ENCODE results near the gene RTKN2.

RTKN2 gene

DNA sequence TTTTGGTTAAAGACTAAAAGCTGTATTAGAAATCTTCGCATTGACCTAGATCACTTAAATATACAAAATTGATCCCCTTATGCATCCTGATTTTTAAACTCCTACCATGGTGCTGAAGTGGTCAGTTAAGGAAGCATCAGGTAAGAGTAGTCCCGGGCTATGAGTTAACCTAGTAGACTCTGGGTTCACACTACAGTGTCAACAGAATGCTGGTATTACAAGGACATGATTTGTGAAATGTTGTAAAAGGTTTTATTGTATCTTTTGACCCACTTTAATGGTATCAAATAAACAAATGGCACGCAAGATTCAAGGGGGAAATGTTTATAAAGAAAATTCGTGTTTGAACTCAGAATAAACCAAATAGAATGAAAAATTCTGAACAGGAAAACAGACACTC lies 36.8 kb downstream of the RTKN2 start:
- in situ Hi-C loops (cut with MboI; ENCODE audit: low pct_unique_long_range_greater_than_20kb, low sequenced_read_pairs), result no loop called here
- no peak for DNase-seq

DNA sequence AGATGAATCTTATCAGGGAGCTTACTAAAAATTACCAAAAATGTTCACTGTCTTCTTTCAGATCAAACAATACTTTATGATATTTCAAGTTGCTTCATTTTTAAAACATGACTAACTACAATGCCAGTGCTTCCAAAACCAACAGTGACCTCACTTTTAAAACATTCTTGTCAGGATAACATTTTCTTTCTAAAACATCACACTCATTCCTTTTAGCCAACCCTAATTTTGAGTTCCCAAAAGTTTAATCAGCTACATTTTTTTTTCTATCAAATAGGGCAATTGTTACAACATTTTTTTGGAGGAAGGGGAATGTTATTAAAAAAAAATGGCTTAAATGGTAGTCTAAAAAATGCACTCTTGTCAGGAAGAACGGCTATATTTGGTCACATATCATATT lies 37.3 kb downstream of the RTKN2 start:
- in situ Hi-C loops (cut with MboI; ENCODE audit: low pct_unique_long_range_greater_than_20kb, low sequenced_read_pairs), result no loop called here
- DNase-seq, result no peak

DNA sequence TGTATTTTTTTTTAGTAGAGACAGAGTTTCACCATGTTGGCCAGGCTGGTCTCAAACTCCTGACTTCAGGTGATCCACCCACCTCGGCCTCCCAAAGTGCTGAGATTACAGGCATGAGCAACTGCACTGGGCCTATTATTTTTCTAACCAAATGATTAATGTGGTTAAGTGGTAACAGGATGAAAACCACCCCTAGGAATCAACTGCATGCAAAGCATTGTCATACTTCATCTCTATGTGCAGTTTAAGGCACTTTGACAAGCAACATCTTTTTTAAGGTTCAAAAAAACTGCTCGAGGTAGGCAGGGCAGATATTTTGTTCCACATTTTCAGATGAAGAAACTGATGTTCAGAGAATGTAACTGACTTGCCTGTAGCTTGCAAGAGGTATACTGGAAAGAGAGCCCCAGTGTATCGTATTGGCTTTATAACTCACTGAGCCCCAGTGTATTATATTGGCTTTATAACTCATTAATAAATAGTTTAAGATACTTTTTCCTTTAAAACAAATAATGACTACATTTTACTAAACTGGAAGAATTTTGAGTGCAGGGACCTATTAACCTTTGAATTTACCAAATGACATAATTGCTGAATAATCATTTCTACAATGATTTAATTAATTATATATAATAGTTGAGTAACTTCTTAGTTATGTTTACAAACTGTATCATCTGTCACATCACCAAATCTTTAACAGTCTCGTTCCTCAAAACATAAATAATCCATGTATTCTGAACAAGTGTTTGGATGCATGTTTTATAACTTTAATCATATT lies 38.1 kb downstream of the RTKN2 start:
- in situ Hi-C loops (cut with MboI; ENCODE audit: low pct_unique_long_range_greater_than_20kb, low sequenced_read_pairs), result no loop called here
- no peak for DNase-seq

DNA sequence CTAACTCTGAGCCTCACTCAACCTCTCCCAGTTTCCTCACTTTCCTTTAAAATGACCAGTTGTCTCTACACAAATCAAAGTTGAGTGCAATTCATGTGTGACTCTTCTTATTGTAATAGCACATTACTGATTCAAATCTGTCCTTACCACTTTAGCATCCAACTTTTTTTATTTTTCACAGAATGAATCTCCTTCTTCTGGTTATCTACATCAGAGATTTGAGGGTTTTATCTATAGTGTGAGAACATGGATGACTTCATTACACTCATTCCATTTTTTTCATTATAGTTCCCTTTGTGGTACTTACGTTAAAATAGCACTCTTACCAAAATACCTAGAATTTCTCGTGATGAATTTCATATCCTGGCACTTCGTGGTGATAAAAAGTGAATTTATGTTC lies 43.3 kb downstream of the RTKN2 start:
- in situ Hi-C loops (cut with MboI; ENCODE audit: low pct_unique_long_range_greater_than_20kb, low sequenced_read_pairs), result no loop called here
- DNase-seq, result no peak

DNA sequence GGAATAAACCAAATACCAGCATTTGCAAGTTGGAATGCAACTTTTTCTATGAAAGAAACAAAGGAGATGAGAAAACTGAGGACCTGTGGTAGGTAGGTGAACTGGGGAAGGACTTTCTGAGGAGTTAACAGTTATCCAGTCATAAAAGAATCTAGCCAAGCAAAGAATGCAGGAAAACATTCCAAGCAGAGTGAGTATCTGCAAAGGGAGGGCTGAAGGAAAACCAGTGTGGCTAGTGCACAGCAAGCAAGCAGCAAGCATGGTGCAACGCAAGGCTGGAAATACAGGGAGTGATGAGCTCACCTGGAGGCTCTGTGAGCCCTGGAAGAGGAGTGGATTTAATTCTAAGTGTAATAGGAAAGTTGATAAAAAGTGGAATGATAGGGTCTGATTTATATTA lies 44.0 kb downstream of the RTKN2 start:
- in situ Hi-C loops (cut with MboI; ENCODE audit: low pct_unique_long_range_greater_than_20kb, low sequenced_read_pairs), result no loop called here
- no peak for DNase-seq

DNA sequence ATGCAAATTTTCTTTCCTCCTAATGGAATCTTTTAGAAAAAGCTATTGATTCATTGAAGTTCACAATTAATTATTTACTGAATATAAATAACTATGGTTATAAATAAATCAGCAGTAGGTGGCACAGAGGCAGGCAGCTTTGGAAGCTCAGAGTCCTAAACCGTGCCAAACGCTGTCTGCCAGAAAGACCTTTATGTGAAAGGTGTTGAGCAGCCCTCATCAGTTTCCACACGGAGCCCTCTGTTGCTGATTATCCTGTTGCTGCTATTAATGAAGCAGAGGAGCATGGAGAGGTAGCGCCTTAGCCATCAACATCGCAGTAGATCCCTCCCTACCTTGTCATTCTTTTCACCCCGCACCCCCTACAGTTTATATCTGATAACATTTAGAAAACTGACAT lies 51.0 kb downstream of the RTKN2 start:
- in situ Hi-C loops (cut with MboI; ENCODE audit: low pct_unique_long_range_greater_than_20kb, low sequenced_read_pairs), result no loop called here

DNA sequence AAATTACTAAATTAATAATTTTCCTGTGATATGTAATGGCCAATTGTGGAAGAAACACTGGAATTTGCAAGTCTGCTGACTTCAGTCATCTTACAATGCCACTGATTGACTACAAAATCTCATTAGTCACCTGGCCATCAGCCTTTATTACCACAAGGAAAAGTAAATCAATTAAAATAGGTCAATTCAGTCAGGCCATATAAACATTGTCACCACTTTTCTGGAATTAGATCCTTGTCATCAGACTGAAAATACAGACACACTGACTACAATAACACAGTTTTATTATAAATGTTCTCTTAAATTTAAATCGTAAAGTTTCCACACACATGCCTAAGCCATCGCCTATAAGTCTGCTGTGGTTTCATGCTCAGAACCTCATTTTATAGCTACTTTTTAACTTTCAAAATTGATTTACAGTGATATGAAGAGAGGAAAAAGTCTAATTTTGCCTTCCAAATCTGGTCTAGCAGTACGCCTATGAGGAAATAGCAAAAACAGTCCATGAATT lies 54.2 kb downstream of the RTKN2 start:
- DNase-seq, result no peak
- in situ Hi-C loops (cut with MboI; ENCODE audit: low pct_unique_long_range_greater_than_20kb, low sequenced_read_pairs), result no loop called here

More for the DNA sequence above, 51.0 kb downstream of the RTKN2 start:
- no peak for DNase-seq

DNA sequence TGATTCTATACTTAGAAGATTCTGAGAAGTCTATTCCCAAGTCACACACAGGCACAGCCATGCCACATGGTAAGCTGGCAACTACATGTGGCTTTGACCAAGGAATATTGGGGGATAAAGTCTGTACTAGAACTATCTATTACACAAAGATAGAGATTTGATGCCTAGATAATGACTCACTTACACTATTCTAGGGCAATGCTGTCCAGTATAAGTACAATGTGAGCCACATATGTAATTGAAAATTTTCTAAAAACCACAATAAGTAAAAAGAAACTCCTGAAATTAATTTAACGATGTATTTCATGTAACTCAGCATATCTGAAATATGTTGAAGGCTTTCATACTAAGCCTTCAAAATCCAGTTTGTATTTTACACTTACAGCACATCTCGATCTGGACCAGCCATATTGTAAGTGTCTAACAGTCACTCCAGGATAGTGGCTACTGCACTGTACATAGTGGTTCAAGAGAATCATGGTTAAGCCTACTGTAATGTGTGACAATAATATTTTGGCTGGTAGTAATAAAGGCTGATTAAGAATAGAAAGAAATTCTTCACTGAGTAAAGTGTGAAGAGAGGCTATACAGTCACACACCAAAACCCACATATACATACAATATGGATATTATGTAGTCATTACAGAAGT lies 62.8 kb downstream of the RTKN2 start:
- in situ Hi-C loops (cut with MboI; ENCODE audit: low pct_unique_long_range_greater_than_20kb, low sequenced_read_pairs), result no loop called here
- DNase-seq, result no peak

DNA sequence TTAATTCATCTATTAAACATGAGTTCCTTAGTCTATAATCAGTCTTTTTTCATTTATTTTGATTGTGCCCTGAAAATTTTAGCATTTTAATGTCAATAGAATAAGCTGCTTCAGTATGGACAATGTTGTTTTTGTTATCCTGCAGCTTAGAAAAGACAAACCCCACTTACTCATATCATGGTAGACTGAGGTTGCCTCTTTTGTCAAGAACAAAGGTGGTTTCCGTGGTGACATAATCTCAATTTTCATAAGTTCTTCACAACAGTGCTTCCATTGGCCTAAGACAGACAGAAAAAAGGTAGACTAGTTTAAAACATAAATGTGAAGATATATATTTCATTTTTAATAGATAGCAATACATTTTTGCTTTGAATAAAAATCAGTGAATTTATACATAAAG lies 69.1 kb downstream of the RTKN2 start:
- no peak for DNase-seq
- in situ Hi-C loops (cut with MboI; ENCODE audit: low pct_unique_long_range_greater_than_20kb, low sequenced_read_pairs), result no loop called here

DNA sequence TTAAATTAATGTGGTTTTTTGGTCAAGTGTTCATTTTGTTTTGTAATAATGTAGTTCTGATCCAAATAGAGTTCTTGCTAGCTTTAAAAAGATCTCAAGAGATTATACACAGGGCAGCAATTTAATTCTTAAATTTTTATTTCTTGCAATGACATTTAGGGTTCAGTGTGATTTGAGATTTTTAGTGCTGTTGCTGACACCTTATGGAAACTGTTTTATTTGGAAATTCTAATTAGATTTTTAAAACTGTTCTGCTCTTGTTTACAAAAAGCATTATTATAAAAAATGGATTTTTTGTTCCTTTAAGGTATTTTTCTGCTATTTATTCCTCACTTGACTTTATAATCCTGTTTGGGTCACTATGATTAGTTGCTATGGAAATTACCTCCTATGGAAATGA lies 72.1 kb downstream of the RTKN2 start:
- in situ Hi-C loops (cut with MboI; ENCODE audit: low pct_unique_long_range_greater_than_20kb, low sequenced_read_pairs), result no loop called here
- no peak for DNase-seq

DNA sequence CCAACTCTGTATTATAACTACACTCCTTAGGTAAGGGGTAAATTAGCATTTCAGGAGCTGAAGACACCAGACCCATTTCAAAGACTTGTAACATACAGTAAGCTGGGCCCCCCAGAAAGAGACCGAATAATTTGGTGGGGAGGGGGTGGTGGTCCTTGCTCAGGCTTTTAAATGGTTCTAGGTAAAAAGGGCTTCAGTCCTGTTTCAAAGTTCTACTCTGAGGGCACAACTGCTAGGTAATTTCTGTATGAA lies 73.0 kb downstream of the RTKN2 start:
- in situ Hi-C loops (cut with MboI; ENCODE audit: low pct_unique_long_range_greater_than_20kb, low sequenced_read_pairs), result no loop called here
- DNase-seq, result no peak

DNA sequence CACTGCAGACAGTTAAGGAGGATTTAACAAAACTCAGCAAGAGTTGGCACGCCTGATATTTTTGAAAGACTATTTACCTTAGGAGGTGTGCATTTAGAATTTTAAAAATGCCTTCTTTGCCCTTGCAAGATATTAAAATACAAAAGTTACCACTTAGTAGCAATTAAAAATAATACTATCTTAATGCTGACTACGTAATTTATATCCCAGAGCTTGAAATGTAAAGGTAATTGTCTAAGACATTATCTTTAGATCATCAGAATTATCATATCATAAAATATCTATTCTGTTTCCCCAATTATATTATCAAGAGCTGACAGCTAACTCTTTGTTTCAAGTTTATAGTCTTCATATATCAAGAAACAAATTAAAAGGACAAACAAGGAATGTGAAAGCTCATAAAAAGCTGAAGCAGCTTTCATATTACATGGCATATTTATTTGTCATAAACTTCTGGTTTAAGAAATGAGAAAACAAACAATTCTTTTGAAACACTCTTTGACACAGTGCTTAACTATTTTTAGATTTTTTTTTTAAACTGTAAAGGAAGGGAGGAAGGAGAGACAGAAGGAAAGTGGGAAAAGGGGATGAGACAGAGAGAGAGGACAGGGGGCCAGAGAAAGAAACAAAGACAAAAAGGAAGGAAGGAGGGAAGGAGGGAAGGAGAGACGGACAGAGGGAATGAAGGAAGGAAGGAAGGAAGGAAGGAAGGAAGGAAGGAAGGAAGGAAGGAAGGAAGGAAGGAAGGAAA lies 73.5 kb downstream of the RTKN2 start:
- DNase-seq, result no peak
- in situ Hi-C loops (cut with MboI; ENCODE audit: low pct_unique_long_range_greater_than_20kb, low sequenced_read_pairs), result no loop called here

DNA sequence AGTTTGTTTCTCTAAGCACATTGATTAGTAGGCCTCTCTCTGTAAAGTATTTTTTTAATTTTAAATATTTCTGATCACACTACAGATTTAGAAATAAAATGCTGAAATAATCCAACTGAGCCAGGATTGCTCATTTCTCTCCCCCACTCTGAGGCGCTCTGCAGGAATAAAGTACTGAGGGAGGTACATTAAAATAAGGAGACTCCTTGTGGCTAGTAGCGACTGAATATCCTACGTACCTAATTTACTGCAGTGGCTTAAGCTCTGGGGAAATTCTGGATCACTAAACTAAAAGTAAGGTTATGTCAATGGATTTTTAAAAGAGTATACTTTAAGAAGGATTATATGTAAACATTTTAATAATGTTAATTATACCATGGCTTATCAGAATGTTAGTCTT lies 75.2 kb downstream of the RTKN2 start:
- DNase-seq, result no peak
- in situ Hi-C loops (cut with MboI; ENCODE audit: low pct_unique_long_range_greater_than_20kb, low sequenced_read_pairs), result no loop called here

DNA sequence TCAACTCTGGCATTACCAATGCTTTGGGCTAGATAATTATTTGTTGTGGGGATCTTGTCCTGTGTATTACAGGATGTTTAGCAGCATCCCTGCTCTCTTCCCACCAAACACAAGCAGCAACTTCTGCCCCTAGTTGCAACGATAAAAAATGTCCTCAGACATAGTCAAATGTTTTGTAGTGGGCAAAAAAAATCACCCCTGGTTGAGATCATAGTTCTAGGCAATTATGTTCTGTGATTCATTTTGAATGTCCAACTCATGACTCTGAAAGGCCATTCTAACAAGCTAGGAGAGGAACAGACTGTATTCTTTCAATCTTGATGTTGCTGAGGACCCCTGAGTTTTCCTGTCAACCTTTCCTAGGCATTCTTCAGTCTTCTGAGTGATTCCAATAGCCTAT lies 79.5 kb downstream of the RTKN2 start:
- in situ Hi-C loops (cut with MboI; ENCODE audit: low pct_unique_long_range_greater_than_20kb, low sequenced_read_pairs), result no loop called here
- no peak for DNase-seq

DNA sequence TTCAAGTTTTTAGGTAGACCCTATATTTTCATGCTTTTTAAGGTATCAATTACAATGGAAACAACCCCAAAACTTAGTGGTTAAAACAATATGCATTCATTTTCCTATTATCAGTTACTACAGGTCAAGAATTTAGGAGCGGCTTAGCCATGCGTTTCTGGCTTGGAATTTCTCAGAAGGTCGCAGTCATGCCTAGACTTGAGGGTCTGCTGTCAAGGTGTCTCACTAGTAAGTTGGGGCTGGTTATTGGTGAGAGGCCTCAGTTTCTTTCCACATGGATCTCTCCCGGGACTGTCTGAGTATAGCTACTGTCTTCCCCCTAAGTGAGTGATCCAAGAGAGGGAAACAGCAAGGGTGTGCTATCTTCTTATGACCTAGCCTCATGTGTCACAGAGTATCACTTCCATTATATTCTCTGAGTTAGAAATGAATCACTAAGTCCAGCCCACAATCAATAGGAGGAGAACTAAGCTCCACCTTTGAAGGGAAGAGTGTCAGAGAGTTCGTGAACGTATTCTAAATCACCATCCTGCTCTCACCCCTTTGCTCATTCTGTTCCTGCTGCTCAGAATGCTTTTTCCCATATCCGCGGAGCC lies 80.5 kb downstream of the RTKN2 start:
- in situ Hi-C loops (cut with MboI; ENCODE audit: low pct_unique_long_range_greater_than_20kb, low sequenced_read_pairs), result no loop called here
- DNase-seq, result no peak

DNA sequence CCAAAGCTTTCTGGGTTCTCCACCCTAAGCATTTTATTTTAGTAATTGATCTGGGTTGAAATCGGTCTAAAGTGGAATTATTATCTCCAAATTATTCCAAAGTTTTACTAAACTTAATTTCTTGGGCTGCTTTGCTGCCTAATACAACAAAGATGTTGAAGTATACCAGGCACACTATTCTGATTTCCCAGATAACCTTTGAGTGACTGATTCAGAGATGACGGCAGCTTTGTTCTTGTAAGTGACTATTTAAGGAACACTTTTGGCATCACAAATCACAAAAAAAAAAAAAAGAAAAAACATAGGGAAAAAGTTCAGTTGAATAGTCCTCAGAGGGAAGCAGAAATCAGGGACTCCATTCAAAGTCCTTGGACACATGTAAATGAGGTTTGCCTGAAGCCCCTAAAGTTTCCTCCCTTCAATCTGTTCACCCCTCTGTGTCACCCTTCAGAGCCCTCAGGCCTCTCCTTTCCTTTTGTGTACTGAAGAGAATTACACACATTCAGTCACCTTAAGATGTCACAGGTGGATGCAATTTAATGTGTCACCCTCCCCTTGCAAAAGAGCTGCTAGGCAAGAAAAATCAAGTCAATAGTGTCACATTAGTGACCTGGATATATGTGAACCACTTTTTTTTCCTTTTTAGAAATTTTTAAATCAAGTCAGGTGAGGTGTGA lies 81.5 kb downstream of the RTKN2 start:
- DNase-seq, result no peak
- in situ Hi-C loops (cut with MboI; ENCODE audit: low pct_unique_long_range_greater_than_20kb, low sequenced_read_pairs), result no loop called here

DNA sequence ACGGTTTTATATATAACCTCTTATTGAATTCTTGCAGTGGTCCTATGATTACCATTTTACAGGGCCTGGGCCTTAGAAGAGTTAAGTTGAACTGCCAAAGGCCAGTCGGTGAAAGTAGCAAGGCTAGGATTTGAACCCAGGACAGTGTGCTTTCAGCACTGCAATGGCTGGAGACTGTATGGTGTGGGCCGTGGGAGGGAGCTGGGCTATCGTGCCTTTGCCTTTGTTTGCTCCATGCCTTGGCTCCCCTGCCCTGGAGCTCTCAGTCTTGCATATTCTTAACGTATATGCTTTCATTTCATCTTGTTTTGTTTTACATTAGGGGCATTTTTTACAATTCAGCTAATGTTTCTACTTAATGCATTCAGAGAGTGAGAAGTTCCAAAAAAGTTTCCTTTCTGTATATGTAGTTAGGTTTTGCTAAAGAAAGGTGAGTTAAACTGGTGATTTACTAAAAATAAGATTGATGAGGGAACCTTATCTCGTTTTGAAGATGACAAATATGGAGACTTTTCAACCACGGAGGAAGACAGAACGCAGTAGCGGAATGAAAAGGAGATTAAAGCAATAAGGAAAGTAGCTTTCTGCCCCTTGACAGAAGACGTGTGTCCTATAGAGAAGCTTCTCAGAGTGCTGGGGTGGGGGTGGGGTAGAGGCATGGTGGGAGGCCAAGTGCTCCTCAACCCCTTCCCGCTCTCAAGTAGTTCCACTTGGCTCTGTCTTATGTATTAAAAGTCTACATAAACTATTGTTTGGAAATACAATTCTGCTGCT lies 82.5 kb downstream of the RTKN2 start:
- in situ Hi-C loops (cut with MboI; ENCODE audit: low pct_unique_long_range_greater_than_20kb, low sequenced_read_pairs), result no loop called here
- no peak for DNase-seq

DNA sequence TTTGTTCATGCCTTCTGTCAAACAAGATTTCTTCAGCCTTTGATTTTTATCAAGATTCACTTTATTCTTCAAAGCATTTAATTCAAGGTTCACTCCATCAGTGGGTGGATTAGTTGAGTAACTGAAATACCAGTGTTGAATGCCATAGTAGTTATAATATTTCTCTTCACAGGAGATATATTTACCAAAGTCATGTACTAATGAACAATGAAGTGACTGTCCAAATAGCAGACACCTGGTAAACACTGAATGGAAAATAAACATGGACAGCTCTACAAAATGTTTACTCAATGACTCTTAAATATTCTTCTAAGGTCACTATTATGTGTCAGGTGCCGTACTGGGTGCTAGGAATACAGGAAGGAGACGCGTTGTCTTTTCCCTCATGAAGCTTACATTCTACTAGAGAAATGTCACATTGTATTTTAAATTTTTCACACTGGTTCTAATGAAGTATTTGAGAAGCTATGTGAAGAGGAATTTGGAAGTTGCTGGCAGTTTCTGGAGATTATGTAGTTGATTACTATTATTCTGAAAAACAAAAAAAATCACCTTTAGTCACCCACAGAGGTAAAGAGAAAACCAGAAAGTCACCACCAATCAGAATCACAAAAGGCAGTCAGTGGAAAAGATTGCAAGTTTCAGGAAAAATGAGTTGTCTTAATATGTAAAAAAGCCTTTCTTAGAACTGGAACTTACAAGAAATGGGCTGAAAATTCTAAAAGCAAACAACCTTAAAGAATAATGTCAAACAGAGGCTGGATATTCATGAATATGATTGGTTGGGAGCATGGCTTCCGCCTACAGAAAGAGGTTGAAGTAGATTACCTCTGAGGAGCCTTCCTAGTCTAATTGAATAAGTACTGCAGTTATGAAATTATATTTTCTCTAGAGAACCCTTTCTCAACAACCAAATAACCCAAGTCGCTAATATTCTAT lies 84.5 kb downstream of the RTKN2 start:
- in situ Hi-C loops (cut with MboI; ENCODE audit: low pct_unique_long_range_greater_than_20kb, low sequenced_read_pairs), result no loop called here
- no peak for DNase-seq

Measured in KBM-7 (cell line).